Sigmoid colon (tissue), 3 donors: ENCODE results near the gene RAD9A.

ENCODE experiments used
- POLR2A ChIP-seq, 2 donors: fragments of 450-650 bp; IDR thresholded peaks; one replicate each; pipeline ENCODE4 v1.6.1; 2016; ENCODE audit warnings: antibody characterized with exemption in 2 of 2, mild to moderate bottlenecking in 2 of 2, moderate library complexity in 2 of 2
- TF ChIP-seq, protein P1 (sequence below), 4 experiments: fragments of 450-650 bp in 3 of 4; fragments of 200-600 bp in 1 of 4; IDR thresholded peaks; one replicate each; pipeline ENCODE4 v1.5.1; 2016 to 2019; ENCODE audit warnings: antibody characterized with exemption in 4 of 4, mild to moderate bottlenecking in 3 of 4, moderate library complexity in 2 of 4

DNA sequence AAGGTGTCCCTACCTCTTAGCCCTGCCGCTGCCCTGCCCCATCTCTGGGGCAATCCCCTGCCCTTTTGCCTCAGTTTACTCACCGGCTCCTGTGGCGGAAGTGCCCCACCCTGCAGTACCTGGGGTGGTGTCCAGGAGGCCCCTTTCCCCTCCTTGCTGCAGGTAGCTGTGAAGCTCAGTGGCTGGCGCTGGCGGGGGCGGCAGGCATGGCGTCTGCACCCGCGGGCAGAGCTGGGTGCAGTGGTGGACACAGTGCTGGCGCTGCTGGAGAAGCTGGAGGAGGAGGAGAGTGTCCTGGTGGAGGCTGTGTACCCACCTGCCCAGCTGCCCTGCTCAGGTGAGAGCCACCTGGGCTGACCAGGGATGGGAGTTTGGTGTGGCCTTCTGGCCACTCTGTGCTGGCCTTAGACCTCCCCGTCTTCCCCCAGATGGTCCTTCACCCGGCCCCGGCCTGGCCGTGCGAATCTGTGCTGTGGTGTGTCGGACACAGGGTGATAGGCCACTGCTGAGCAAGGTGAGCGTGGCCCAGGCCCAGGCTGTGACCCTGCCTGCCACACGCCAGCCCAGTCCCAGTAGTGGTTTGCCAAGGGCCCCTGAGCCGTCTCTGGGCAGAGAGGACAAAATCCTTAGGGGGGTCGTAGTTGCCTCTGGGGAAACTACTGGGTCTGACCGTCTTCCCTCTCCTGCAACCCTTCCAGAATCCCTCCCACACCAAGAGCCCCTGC, 27.7 kb downstream of the RAD9A start:
- TF ChIP-seq POLR2A (IDR thresholded peaks at IDR 0.05): no peak
- TF ChIP-seq, protein P1, sequence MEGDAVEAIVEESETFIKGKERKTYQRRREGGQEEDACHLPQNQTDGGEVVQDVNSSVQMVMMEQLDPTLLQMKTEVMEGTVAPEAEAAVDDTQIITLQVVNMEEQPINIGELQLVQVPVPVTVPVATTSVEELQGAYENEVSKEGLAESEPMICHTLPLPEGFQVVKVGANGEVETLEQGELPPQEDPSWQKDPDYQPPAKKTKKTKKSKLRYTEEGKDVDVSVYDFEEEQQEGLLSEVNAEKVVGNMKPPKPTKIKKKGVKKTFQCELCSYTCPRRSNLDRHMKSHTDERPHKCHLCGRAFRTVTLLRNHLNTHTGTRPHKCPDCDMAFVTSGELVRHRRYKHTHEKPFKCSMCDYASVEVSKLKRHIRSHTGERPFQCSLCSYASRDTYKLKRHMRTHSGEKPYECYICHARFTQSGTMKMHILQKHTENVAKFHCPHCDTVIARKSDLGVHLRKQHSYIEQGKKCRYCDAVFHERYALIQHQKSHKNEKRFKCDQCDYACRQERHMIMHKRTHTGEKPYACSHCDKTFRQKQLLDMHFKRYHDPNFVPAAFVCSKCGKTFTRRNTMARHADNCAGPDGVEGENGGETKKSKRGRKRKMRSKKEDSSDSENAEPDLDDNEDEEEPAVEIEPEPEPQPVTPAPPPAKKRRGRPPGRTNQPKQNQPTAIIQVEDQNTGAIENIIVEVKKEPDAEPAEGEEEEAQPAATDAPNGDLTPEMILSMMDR (IDR thresholded peaks at IDR 0.05): no peak
